Nephron progenitor cell (in vitro differentiated cells): Measurements from ENCODE around the gene SLC25A12.

Source experiments
- DNase-seq: peaks from one replicate; pipeline ENCODE4 v3.0.0; 2021
- H3K27ac Mint-ChIP-seq: 2 replicates; pipeline ENCODE4 v1.8.0; 2021; ENCODE audit warnings: mild to moderate bottlenecking, moderate library complexity, mixed read lengths
- H3K27me3 Mint-ChIP-seq: 2 replicates; pipeline ENCODE4 v1.8.0; 2021; ENCODE audit warnings: mild to moderate bottlenecking, low read depth, mixed read lengths; ENCODE audit not compliant: poor library complexity
- H3K36me3 Mint-ChIP-seq: 2 replicates; pipeline ENCODE4 v1.8.0; 2021; ENCODE audit warnings: low read depth, mixed read lengths
- H3K4me1 Mint-ChIP-seq: 2 replicates; pipeline ENCODE4 v1.8.0; 2021; ENCODE audit warnings: mixed read lengths
- H3K4me3 Mint-ChIP-seq: 2 replicates; pipeline ENCODE4 v1.8.0; 2021; ENCODE audit warnings: mild to moderate bottlenecking, moderate library complexity, mixed read lengths
- H3K9me3 Mint-ChIP-seq: 2 replicates; pipeline ENCODE4 v1.8.0; 2021; ENCODE audit warnings: mild to moderate bottlenecking, moderate library complexity, mixed read lengths
- CTCF ChIP-seq: fragments of 200-600 bp; sonication (generic); IDR thresholded peaks from 2 replicates; pipeline ENCODE4 v1.5.0; 2021; ENCODE audit warnings: antibody characterized with exemption

The SLC25A12 gene

DNA sequence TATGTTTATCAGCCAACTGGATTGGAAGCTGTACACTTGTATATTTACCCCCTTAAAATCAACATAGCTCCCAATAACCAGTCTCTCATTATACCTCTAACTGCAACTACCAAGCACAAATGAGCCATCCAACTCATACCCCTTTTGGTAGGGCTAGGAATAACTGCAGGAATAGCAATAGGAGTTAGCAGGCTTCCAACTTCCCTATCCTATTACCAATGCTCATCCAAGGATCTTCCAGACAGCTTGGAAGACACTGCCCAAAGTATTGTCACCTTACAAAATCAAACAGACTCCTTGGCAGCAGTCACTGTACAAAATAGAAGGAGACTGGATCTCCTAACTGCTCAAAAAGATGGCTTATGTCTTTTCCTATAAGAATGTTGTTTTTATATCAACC, 61.6 kb downstream of the SLC25A12 start:
- no peak overlapping the region for H3K27ac Mint-ChIP-seq
- peaks cover 99% of the 10 kb centered on the region for H3K36me3 Mint-ChIP-seq
- TF ChIP-seq CTCF = no peak
- H3K4me1 Mint-ChIP-seq = no peaks in the 10 kb centered on the region
- DNase-seq = no peak
- peaks cover 5% of the 10 kb centered on the region for H3K27me3 Mint-ChIP-seq
- no peak overlapping the region for H3K4me3 Mint-ChIP-seq
- H3K9me3 Mint-ChIP-seq = peaks cover 64% of the 10 kb centered on the region

- Mint-ChIP-seq H3K4me1 (no peaks in the 10 kb centered on the region), H3K27me3 (peaks cover 5% of the 10 kb centered on the region), H3K4me3 (no peak overlapping the region), H3K27ac (no peak overlapping the region), H3K36me3 (peaks cover 99% of the 10 kb centered on the region), H3K9me3 (peaks cover 64% of the 10 kb centered on the region)
- DNase-seq = no peak
- TF ChIP-seq CTCF = no peak
Measured at GRCh38 chr2:171830039-171830438, 64.0 kb downstream of the SLC25A12 start.

GRCh38 chr2:171824086-171824485, 70.0 kb downstream of the SLC25A12 start:
- peaks cover 46% of the 10 kb centered on the region for H3K36me3 Mint-ChIP-seq
- peaks cover 6% of the 10 kb centered on the region for H3K27me3 Mint-ChIP-seq
- no peak for DNase-seq
- TF ChIP-seq CTCF = no peak
- H3K4me1 Mint-ChIP-seq = no peaks in the 10 kb centered on the region
- peak overlapping the region; percentile 36 for H3K27ac Mint-ChIP-seq
- peaks cover 11% of the 10 kb centered on the region for H3K9me3 Mint-ChIP-seq
- no peak overlapping the region for H3K4me3 Mint-ChIP-seq

GRCh38 chr2:171822525-171823322, 71.3 kb downstream of the SLC25A12 start:
- H3K9me3 Mint-ChIP-seq = peaks cover 3% of the 10 kb centered on the region
- H3K36me3 Mint-ChIP-seq = peaks cover 32% of the 10 kb centered on the region
- H3K4me3 Mint-ChIP-seq = no peak overlapping the region
- no peak overlapping the region for H3K27ac Mint-ChIP-seq
- H3K27me3 Mint-ChIP-seq = peaks cover 3% of the 10 kb centered on the region
- no peak for DNase-seq
- H3K4me1 Mint-ChIP-seq = no peaks in the 10 kb centered on the region
- no peak for TF ChIP-seq CTCF

DNA sequence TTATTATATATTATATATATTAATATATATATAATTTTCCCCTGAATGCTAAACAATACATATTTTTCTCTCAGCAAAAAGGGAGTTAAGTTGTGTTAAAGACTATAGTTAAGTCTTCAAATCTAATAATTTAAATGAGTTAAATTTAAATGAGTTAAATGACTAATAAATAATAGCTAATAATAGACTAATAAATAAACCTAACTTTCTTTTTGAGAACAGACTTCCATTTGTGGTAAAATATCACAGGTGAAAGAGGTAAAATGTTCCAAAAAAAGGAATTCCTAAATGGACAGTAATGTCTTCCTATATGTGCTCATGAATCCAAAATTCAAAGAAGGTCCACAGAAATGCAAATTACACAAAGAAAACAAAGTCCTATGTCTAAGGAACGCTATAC, 74.6 kb downstream of the SLC25A12 start:
- H3K27me3 Mint-ChIP-seq = peaks cover 3% of the 10 kb centered on the region
- TF ChIP-seq CTCF = no peak
- H3K4me1 Mint-ChIP-seq = no peaks in the 10 kb centered on the region
- no peak for DNase-seq
- H3K36me3 Mint-ChIP-seq = peaks cover 5% of the 10 kb centered on the region
- no peak overlapping the region for H3K4me3 Mint-ChIP-seq
- H3K9me3 Mint-ChIP-seq = no peaks in the 10 kb centered on the region
- H3K27ac Mint-ChIP-seq = no peak overlapping the region

DNA sequence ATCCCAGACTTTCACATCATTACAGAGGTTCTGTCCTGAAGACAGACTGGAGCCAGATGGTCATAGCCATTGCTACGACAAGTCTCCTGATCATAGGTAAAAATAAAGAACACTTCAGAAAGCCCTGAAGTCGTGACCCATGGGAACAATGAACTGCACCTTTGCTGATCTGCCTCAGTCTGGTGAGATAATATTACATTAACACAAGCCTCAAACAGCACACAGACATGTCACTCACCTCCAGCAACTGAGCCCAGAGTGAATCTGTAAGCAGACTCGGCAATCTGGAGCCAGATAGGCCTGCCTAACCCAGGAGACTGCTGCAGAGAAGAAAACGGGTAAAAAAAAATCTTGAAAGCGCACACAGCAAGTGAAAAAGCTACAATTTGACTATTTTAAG, 79.2 kb downstream of the SLC25A12 start:
- TF ChIP-seq CTCF = no peak
- Mint-ChIP-seq H3K27ac (no peak overlapping the region), H3K9me3 (no peaks in the 10 kb centered on the region), H3K27me3 (peaks cover 2% of the 10 kb centered on the region), H3K4me1 (no peaks in the 10 kb centered on the region), H3K4me3 (no peak overlapping the region), H3K36me3 (peaks cover 5% of the 10 kb centered on the region)
- no peak for DNase-seq
